H1 (cell line): ENCODE measurements around the gene CADPS. TPM values are rescaled to one million over a fixed set of nuclear protein-coding genes. Genes with fewer than 3 reads are reported as not detected.

Experiments
- CTCF ChIA-PET: fragments of 300-600 bp; sonication (Branson Sonifier 250); formaldehyde crosslinking; loops from one replicate; lab custom pipeline; 2021; ENCODE audit not compliant: partially characterized antibody; lab: Charles Lee
- POLR2A ChIA-PET: fragments of 300-600 bp; sonication (Branson Sonifier 250); formaldehyde crosslinking; loops from one replicate; lab custom pipeline; 2021; ENCODE audit warnings: inconsistent platforms; ENCODE audit not compliant: partially characterized antibody; lab: Charles Lee
- DNase-seq, 2 experiments: peaks; one replicate each; pipeline versions ENCODE4 v3.0.0 to v3.0.0-alpha.2; 2010 to 2022; ENCODE audit warnings: low spot score in 2 of 2, low read depth in 1 of 2, mixed read lengths in 1 of 2
- FAIRE-seq: peaks from 2 replicates; lab custom pipeline; 2011; peaks lifted over from hg19 to GRCh38; lab: Jason Lieb, UNC
- H2AFZ ChIP-seq: 2 replicates; pipeline ENCODE4 v1.8.1; 2012; ENCODE audit warnings: low read length, inconsistent platforms
- H2AK5ac ChIP-seq: 2 replicates; pipeline ENCODE4 v1.6.1; 2013; ENCODE audit warnings: low read depth, low read length
- H2BK120ac ChIP-seq: replicated peaks from 2 replicates; pipeline ENCODE3; 2013; ENCODE audit warnings: low read depth, low read length, inconsistent platforms
- H2BK12ac ChIP-seq: 2 replicates; pipeline ENCODE4 v1.6.1; 2013; ENCODE audit warnings: low read depth, low read length
- H2BK15ac ChIP-seq: 2 replicates; pipeline ENCODE4 v1.6.1; 2013; ENCODE audit warnings: low read length
- H2BK20ac ChIP-seq: 2 replicates; pipeline ENCODE4 v1.6.1; 2013; ENCODE audit warnings: low read length
- H2BK5ac ChIP-seq: 2 replicates; pipeline ENCODE4 v1.6.1; 2013; ENCODE audit warnings: low read depth, low read length
- H3K14ac ChIP-seq: 2 replicates; pipeline ENCODE4 v1.6.1; 2013; ENCODE audit warnings: inconsistent platforms; ENCODE audit not compliant: insufficient read length
- H3K18ac ChIP-seq: 2 replicates; pipeline ENCODE4 v1.6.1; 2013; ENCODE audit warnings: low read length; ENCODE audit errors: extremely low read depth
- H3K23ac ChIP-seq: 2 replicates; pipeline ENCODE4 v1.6.1; 2013; ENCODE audit warnings: inconsistent platforms; ENCODE audit not compliant: insufficient read length
- H3K23me2 ChIP-seq: 2 replicates; pipeline ENCODE4 v1.6.1; 2013; ENCODE audit warnings: low read depth, low read length
- H3K27ac ChIP-seq: 2 replicates; pipeline ENCODE4 v1.6.1; 2011; ENCODE audit warnings: low read depth, low read length, inconsistent platforms
- H3K27me3 ChIP-seq, 4 experiments: replicated peaks in 1 of 4; 1 replicate in 1 of 4; 2 replicates in 3 of 4; pipeline versions ENCODE4 v1.6.1 to v1.8.1; 2011 to 2013; ENCODE audit warnings: low read length in 3 of 4, mild to moderate bottlenecking in 3 of 4, inconsistent platforms in 2 of 4, mixed read lengths in 2 of 4, moderate library complexity in 1 of 4; ENCODE audit not compliant: control insufficient read depth in 3 of 4, insufficient read depth in 3 of 4; ENCODE audit errors: extremely low read depth in 1 of 4
- H3K36me3 ChIP-seq, 4 experiments: 2 replicates each; pipeline versions ENCODE4 v1.6.1 to v1.8.1; 2011 to 2013; ENCODE audit warnings: mild to moderate bottlenecking in 4 of 4, low read length in 3 of 4, moderate library complexity in 2 of 4, control low read depth in 1 of 4, inconsistent platforms in 1 of 4; ENCODE audit not compliant: insufficient read depth in 4 of 4, control insufficient read depth in 2 of 4
- H3K4ac ChIP-seq: replicated peaks from 2 replicates; pipeline ENCODE3; 2013; ENCODE audit warnings: low read length, low read depth, mixed read lengths, inconsistent platforms; ENCODE audit not compliant: insufficient read length
- H3K4me1 ChIP-seq, 4 experiments: replicated peaks in 1 of 4; 1 replicate in 1 of 4; 2 replicates in 3 of 4; pipeline versions ENCODE4 v1.6.1 to v1.8.1; 2011 to 2013; ENCODE audit warnings: low read length in 3 of 4, inconsistent platforms in 2 of 4, mixed read lengths in 1 of 4; ENCODE audit not compliant: insufficient read depth in 4 of 4, control insufficient read depth in 3 of 4
- H3K4me2 ChIP-seq, 2 experiments: 2 replicates each; pipeline versions ENCODE4 v1.6.1 to v1.8.1; 2011 to 2013; ENCODE audit warnings: low read depth in 2 of 2, low read length in 2 of 2, control low read depth in 1 of 2, inconsistent platforms in 1 of 2, mild to moderate bottlenecking in 1 of 2; ENCODE audit not compliant: insufficient read depth in 1 of 2
- H3K4me3 ChIP-seq, 4 experiments: fragments of 200-600, 300-600 bp in 1 of 4; sonication (generic), shearing (Covaris generic), sonication (Bioruptor Twin) in 1 of 4; 2 replicates each; pipeline versions ENCODE4 v1.5.1 to v1.8.1; 2011 to 2016; ENCODE audit warnings: low read length in 4 of 4, low read depth in 3 of 4, control low read depth in 2 of 4, inconsistent platforms in 2 of 4, mild to moderate bottlenecking in 2 of 4, mixed read lengths in 1 of 4, moderate library complexity in 1 of 4; ENCODE audit not compliant: insufficient read depth in 2 of 4; ENCODE audit errors: extremely low read depth in 1 of 4
- H3K56ac ChIP-seq: replicated peaks from 2 replicates; pipeline ENCODE3; 2013; ENCODE audit warnings: low read depth, mild to moderate bottlenecking, mixed read lengths, low read length, inconsistent platforms; ENCODE audit not compliant: insufficient read length
- H3K79me1 ChIP-seq: 2 replicates; pipeline ENCODE4 v1.6.1; 2013; ENCODE audit warnings: low read depth, low read length, control low read depth
- H3K79me2 ChIP-seq, 2 experiments: 2 replicates each; pipeline versions ENCODE4 v1.6.1 to v1.8.1; 2012 to 2013; ENCODE audit warnings: low read length in 2 of 2, mild to moderate bottlenecking in 2 of 2, inconsistent platforms in 1 of 2; ENCODE audit not compliant: insufficient read depth in 2 of 2, control insufficient read depth in 1 of 2
- H3K9ac ChIP-seq, 4 experiments: replicated peaks in 1 of 4; 1 replicate in 1 of 4; 2 replicates in 3 of 4; pipeline versions ENCODE4 v1.6.1 to v1.8.1; 2011 to 2013; ENCODE audit warnings: low read depth in 3 of 4, low read length in 3 of 4, control low read depth in 2 of 4, mild to moderate bottlenecking in 2 of 4, moderate library complexity in 2 of 4, inconsistent platforms in 1 of 4; ENCODE audit errors: extremely low read depth in 1 of 4
- H3K9me3 ChIP-seq, 2 experiments: 2 replicates each; pipeline versions ENCODE4 v1.6.1 to v1.8.1; 2012 to 2013; ENCODE audit warnings: mild to moderate bottlenecking in 2 of 2, moderate library complexity in 2 of 2, control low read depth in 1 of 2, inconsistent platforms in 1 of 2, low read depth in 1 of 2, low read length in 1 of 2, mixed read lengths in 1 of 2; ENCODE audit not compliant: insufficient read depth in 2 of 2
- H4K20me1 ChIP-seq, 2 experiments: replicated peaks in 1 of 2; 2 replicates each; pipeline versions ENCODE3 to v1.8.1; 2011 to 2013; ENCODE audit warnings: inconsistent platforms in 2 of 2, low read length in 2 of 2, mild to moderate bottlenecking in 1 of 2; ENCODE audit not compliant: insufficient read depth in 2 of 2, control insufficient read depth in 1 of 2
- H4K5ac ChIP-seq: 2 replicates; pipeline ENCODE4 v1.6.1; 2013; ENCODE audit warnings: low read length, low read depth, mixed read lengths, inconsistent platforms; ENCODE audit not compliant: insufficient read length
- H4K8ac ChIP-seq: 2 replicates; pipeline ENCODE4 v1.8.0; 2013; ENCODE audit warnings: mild to moderate bottlenecking, moderate library complexity, low read length, inconsistent platforms; ENCODE audit not compliant: insufficient read depth; ENCODE audit errors: extremely low read depth
- H4K91ac ChIP-seq: replicated peaks from 2 replicates; pipeline ENCODE3; 2013; ENCODE audit warnings: low read length, mixed read lengths, inconsistent platforms; ENCODE audit not compliant: insufficient read length
- ASH2L ChIP-seq: fragments of 200-600, 300-600 bp; sonication (generic); IDR thresholded peaks from one replicate; pipeline ENCODE4 v1.7.1; 2017; ENCODE audit warnings: low read length
- BCL11A ChIP-seq, 2 experiments: IDR thresholded peaks; one replicate each; pipeline ENCODE4 v1.6.1; 2011; ENCODE audit warnings: low read depth in 2 of 2, low read length in 2 of 2, mild to moderate bottlenecking in 2 of 2
- CTBP2 ChIP-seq: IDR thresholded peaks from 2 replicates; pipeline ENCODE4 v1.7.0; 2011; ENCODE audit warnings: borderline replicate concordance, mild to moderate bottlenecking, moderate library complexity, mixed read lengths, low read length; ENCODE audit not compliant: insufficient read depth, insufficient read length
- CTCF ChIP-seq, 3 experiments: IDR thresholded peaks; 1 replicate in 2 of 3; 2 replicates in 1 of 3; pipeline versions ENCODE4 v1.5.1 to v1.6.1; 2011; ENCODE audit warnings: low read length in 3 of 3, mild to moderate bottlenecking in 3 of 3, inconsistent platforms in 2 of 3, low read depth in 1 of 3, moderate library complexity in 1 of 3; ENCODE audit not compliant: insufficient read depth in 1 of 3; ENCODE audit errors: control extremely low read depth in 1 of 3
- PHF8 ChIP-seq: fragments of 200-600 bp; sonication (generic); conservative IDR thresholded peaks from 2 replicates; pipeline ENCODE4 v1.7.1; 2012; ENCODE audit warnings: low read depth, mild to moderate bottlenecking, inconsistent platforms, low read length, moderate library complexity
- SIX5 ChIP-seq: IDR thresholded peaks from 2 replicates; pipeline ENCODE4 v1.6.1; 2011; ENCODE audit warnings: mild to moderate bottlenecking, low read depth, low read length
- WGBS, 2 experiments: shearing (Covaris generic) in 1 of 2; methylation state at CpG; one replicate each; pipeline versions ENCODE4 v1.1.6 to v1.1.7; 2013 to 2015; ENCODE audit warnings: low lambda C conversion rate in 2 of 2, mixed read lengths in 2 of 2, inconsistent platforms in 1 of 2, low coverage in 1 of 2, missing lambda C conversion rate in 1 of 2; ENCODE audit not compliant: insufficient replicate concordance in 2 of 2, insufficient coverage in 1 of 2, insufficient read length in 1 of 2; ENCODE audit errors: extremely low coverage in 1 of 2, missing lambda C conversion rate in 1 of 2; 5-methylcytosine and 5-hydroxymethylcytosine counted together
- polyA plus RNA-seq, 7 experiments: library from polyadenylated mRNA; depleted of rRNA in 3 of 7; stranded (reverse) in 5 of 7; unstranded in 2 of 7; fragments of >200 nt in 5 of 7; fragments of 200-250 nt in 2 of 7; gene quantifications; 1 replicate in 5 of 7; 2 replicates in 1 of 7; 4 replicates in 1 of 7; pipeline versions ENCODE4 v1.2.1 to v1.2.3, GENCODE V29; 2011 to 2013; ENCODE audit warnings: missing spikeins in 2 of 7, mixed read lengths in 2 of 7
- total RNA-seq: library from RNA; stranded (reverse); fragmentation: NEBNext Ultra II Directional; extraction: Animal tissue kit (Norgen Biotek cat#: 25700); gene quantifications from 2 replicates; pipeline ENCODE4 v1.2.1, GENCODE V29; 2021

Gene CADPS
- total and polyA plus RNA-seq, 2 of the 8 experiments (the other 6 are each of a cell fraction or from before 2014, with no cell fraction given): 7.1 to 10.2 TPM

- no peak overlapping the region for H2BK120ac ChIP-seq
- H3K79me1 ChIP-seq: no peaks in the 10 kb centered on the region
- no peaks in the 10 kb centered on the region for H3K36me3 ChIP-seq
- no peak overlapping the region for H3K4ac ChIP-seq
- no peak for TF ChIP-seq SIX5
- no peak for TF ChIP-seq PHF8
- TF ChIP-seq CTBP2: no peak
- no peak for TF ChIP-seq CTCF (IDR thresholded peaks at IDR 0.05; ENCODE audit: control extremely low read depth in 1 of 3, insufficient read depth in 1 of 3, low read depth in 1 of 3, low read length in 3 of 3)
- TF ChIP-seq ASH2L: no peak
- no peak for TF ChIP-seq BCL11A (IDR thresholded peaks at IDR 0.05; ENCODE audit: low read depth in 2 of 2, low read length in 2 of 2)
- H3K14ac ChIP-seq: no peak overlapping the region
- H2BK12ac ChIP-seq: no peak overlapping the region
- POLR2A ChIA-PET: interaction anchor here (0.6 kb wide), 1 partner anchor 125 kb away, joined by 3 read pairs; no protein-coding TSS in a partner anchor
- no peak overlapping the region for H4K5ac ChIP-seq
- H3K23me2 ChIP-seq: no peaks in the 10 kb centered on the region
- no peak overlapping the region for H2BK20ac ChIP-seq
- no peak overlapping the region for H4K8ac ChIP-seq
- H3K4me2 ChIP-seq: no peak overlapping the region
- no peak overlapping the region for H3K23ac ChIP-seq
- H3K4me1 ChIP-seq: peaks cover 0 to 3% (median 0%) of the 10 kb centered on the region in 4 experiments; a peak in 1 of 7 replicates
- H2BK15ac ChIP-seq: no peak overlapping the region
- H3K56ac ChIP-seq: no peak overlapping the region
- H3K9ac ChIP-seq: no peak overlapping the region
- DNase-seq (no peak), FAIRE-seq (no peak)
- CTCF ChIA-PET: interaction anchor here (0.6 to 3.9 kb wide), 10 partner anchors 9 to 592 kb away, joined by 3 to 20 read pairs (median 3); no protein-coding TSS in a partner anchor
- 87% methylated on average over 4 of the region's 4 CpGs; no CpG with 5 or more reads in 1 of the 2 experiments for WGBS, 2 experiments
- H3K18ac ChIP-seq: no peak overlapping the region
- H4K91ac ChIP-seq: no peak overlapping the region
- no peak overlapping the region for H2AK5ac ChIP-seq
- H3K27ac ChIP-seq: no peak overlapping the region
- no peaks in the 10 kb centered on the region for H3K9me3 ChIP-seq
- no peaks in the 10 kb centered on the region for H3K79me2 ChIP-seq
- H3K27me3 ChIP-seq: no peaks in the 10 kb centered on the region
- no peak overlapping the region for H2AFZ ChIP-seq
- H2BK5ac ChIP-seq: no peak overlapping the region
- H3K4me3 ChIP-seq: no peak overlapping the region
- no peaks in the 10 kb centered on the region for H4K20me1 ChIP-seq
Measured at GRCh38 chr3:62636235-62636826, 238.9 kb downstream of the CADPS start.
